Liver (tissue), 3 donors: ENCODE measurements around the gene GRK5.

ENCODE experiments used
- ATF3 ChIP-seq: IDR thresholded peaks from 2 replicates; pipeline ENCODE4 v1.6.1; 2016; ENCODE audit warnings: antibody characterized with exemption
- CTCF ChIP-seq: fragments of 150-350 bp; IDR thresholded peaks from 2 replicates; pipeline ENCODE4 v1.5.1; 2017; ENCODE audit warnings: improper control_type of control experiment, low read depth, low read length; ENCODE audit not compliant: missing input control
- EGR1 ChIP-seq, 2 donors: IDR thresholded peaks; 2 replicates each; pipeline ENCODE4 v1.6.1; 2016 to 2018; ENCODE audit warnings: antibody characterized with exemption in 2 of 2, low read depth in 2 of 2
- GABPA ChIP-seq, 2 donors: IDR thresholded peaks in 1 of 2; conservative IDR thresholded peaks in 1 of 2; 2 replicates each; pipeline ENCODE4 v1.6.1; 2016; ENCODE audit warnings: antibody characterized with exemption in 2 of 2, mild to moderate bottlenecking in 1 of 2, moderate library complexity in 1 of 2
- RAD21 ChIP-seq, 2 donors: IDR thresholded peaks; 2 replicates each; pipeline ENCODE4 v1.6.1; 2016; ENCODE audit warnings: antibody characterized with exemption in 2 of 2, mild to moderate bottlenecking in 2 of 2
- donor health status: healthy.
- donor health status: healthy.

GRCh38 chr10:119449760-119450461 is 242.5 kb downstream of the GRK5 start:
- TF ChIP-seq EGR1 (IDR thresholded peaks at IDR 0.05; ENCODE audit: low read depth in 2 of 2) (no peak), GABPA (IDR thresholded peaks at IDR 0.05 in 1 of 2, conservative IDR thresholded peaks at IDR 0.05 in 1 of 2) (no peak), CTCF (no peak), ATF3 (no peak), RAD21 (IDR thresholded peaks at IDR 0.05) (no peak)
